HFF-Myc (cell line): ENCODE results near the gene LIMS2.

Source experiments
- DNase-seq: peaks from one replicate; pipeline ENCODE4 v3.0.0-alpha.2; 2011; ENCODE audit warnings: low read depth; ENCODE audit errors: extremely low read depth
- H3K4me3 ChIP-seq: replicated peaks from 2 replicates; pipeline ENCODE4 v1.5.1; 2011; ENCODE audit warnings: low read depth, mild to moderate bottlenecking, control low read depth, low read length
- CTCF ChIP-seq: IDR thresholded peaks from 2 replicates; pipeline ENCODE4 v1.5.1; 2012; ENCODE audit warnings: mild to moderate bottlenecking, low read depth, low read length, control low read depth; ENCODE audit errors: missing control alignments

Gene LIMS2

GRCh38 chr2:127609818-127610217 lies 65.5 kb downstream of the LIMS2 start:
- no peak overlapping the region for H3K4me3 ChIP-seq
- DNase-seq: no peak
- no peak for TF ChIP-seq CTCF

GRCh38 chr2:127609031-127609751 lies 66.1 kb downstream of the LIMS2 start:
- no peak for DNase-seq
- no peak overlapping the region for H3K4me3 ChIP-seq
- TF ChIP-seq CTCF: no peak

GRCh38 chr2:127608061-127609030 lies 67.0 kb downstream of the LIMS2 start:
- no peak for TF ChIP-seq CTCF
- no peak for DNase-seq

GRCh38 chr2:127607399-127607908 lies 67.9 kb downstream of the LIMS2 start:
- no peak overlapping the region for H3K4me3 ChIP-seq
- DNase-seq: no peak
- no peak for TF ChIP-seq CTCF

More at GRCh38 chr2:127608061-127609030, 67.0 kb downstream of the LIMS2 start:
- no peak overlapping the region for H3K4me3 ChIP-seq

GRCh38 chr2:127606625-127607398 lies 68.5 kb downstream of the LIMS2 start:
- TF ChIP-seq CTCF: no peak
- H3K4me3 ChIP-seq: no peak overlapping the region
- DNase-seq: no peak

- DNase-seq: no peak
- TF ChIP-seq CTCF: no peak
- H3K4me3 ChIP-seq: no peak overlapping the region
Observed at GRCh38 chr2:127605691-127606263, 69.6 kb downstream of the LIMS2 start.
